Colon (tissue), 2 donors: ENCODE results near the gene TERF2IP.

Experiments used
- FAIRE-seq: peaks from 2 replicates; lab custom pipeline; 2012; peaks lifted over from hg19 to GRCh38; lab: Jason Lieb, UNC
- donor health status: control.
- donor health status: control.

The TERF2IP gene

DNA sequence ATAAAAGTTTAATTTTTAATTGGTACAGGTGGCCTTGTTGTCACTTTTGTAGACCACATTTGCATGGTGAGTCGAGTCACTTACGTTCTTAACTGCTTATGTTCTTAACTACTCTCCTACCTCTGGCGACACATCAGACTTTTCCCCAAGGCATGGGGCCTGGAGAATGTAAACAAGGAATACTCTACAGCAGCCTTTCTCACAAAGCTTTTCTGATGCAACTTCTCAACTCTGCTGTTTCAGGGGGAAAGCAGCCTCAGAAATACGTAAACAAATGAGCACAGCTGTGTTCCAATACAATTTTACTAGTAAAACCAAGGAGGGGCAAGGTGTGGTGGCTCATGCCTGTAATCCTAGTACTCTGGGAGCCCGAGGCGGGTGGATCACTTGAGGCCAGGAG, 7.0 kb upstream of the TERF2IP start:
- no peak for FAIRE-seq

DNA sequence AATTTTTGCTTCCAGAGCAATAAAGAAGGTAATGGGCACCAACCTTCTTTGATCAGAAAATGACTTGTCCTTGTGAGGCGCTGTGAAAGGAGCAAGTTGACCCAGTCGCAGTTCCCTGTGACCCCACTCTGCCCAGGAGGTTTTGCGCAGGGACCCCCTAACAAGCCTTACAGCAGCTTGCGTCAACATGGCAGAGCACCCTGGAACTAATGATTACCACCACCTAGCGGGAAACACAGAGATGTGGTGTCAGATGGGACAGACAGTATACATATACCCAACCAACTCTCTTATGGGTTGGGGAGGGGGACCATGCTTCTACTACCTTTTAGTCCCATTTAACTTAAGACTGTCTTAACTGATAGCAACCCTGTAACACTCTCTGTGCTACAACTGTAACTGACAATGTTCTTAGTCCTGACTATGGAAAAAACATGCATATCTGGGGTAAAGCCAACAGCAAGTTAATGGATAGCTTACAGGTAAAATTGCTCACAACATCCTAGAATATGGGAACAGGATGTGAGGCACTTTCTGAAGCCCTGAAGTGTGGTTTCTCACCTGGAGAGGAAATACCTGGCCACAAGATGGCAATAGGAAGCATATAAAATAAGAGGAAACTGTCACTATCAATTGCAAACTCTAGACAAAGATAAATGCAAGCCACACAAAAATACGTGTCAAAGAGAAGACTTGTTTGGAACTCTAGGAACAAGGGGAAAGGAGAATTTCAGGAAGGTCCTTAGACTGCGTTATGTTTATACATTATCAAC, 3.1 kb upstream of the TERF2IP start:
- no peak for FAIRE-seq

DNA sequence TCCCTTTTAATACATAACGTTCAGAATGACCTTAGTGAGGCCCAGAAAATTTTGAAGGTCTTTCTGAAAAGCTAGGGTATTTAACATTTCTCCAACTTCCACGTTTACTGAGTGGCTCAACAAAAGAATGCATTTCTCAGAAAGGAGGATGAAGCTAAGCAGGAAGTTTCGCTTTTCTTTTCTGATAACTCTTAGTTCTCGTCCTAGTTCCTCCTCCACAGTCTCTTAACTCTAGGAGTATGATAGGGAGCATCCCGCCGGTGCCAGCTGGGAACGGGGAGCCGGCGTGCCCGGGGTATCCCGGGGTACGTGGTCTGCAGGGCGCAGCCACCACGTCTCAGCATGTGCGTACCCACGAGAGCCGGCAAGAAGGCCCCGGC, 471 bp upstream of the TERF2IP start:
- FAIRE-seq: no peak

DNA sequence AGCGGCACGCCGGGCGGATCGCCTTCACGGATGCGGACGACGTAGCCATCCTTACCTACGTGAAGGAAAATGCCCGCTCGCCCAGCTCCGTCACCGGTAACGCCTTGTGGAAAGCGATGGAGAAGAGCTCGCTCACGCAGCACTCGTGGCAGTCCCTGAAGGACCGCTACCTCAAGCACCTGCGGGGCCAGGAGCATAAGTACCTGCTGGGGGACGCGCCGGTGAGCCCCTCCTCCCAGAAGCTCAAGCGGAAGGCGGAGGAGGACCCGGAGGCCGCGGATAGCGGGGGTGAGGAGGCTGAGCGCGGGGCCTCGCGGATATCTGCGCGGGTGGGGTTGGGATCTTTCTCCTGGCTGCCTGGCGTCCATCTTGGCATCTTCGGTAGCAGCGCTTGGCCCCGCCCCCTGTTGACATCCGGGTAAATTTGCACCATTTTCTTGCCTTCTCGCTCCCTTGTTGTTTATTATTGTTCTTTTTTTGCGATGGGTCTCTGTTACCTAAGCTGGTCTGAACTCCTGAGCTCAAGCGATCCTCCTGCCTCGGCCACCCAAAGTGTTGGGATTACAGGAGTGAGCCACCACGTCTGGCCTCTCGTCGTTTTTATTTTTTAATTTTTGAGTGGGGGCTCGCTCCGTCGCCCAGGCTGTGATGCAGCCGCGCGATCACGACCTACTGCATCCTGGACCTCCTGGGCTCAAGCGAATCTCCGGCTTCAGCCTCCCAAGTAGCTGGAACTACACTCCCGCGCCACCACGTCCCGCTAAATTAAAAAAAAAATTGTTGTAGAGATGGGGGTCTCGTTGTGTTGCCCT, 898 bp downstream of the TERF2IP start:
- FAIRE-seq: no peak

DNA sequence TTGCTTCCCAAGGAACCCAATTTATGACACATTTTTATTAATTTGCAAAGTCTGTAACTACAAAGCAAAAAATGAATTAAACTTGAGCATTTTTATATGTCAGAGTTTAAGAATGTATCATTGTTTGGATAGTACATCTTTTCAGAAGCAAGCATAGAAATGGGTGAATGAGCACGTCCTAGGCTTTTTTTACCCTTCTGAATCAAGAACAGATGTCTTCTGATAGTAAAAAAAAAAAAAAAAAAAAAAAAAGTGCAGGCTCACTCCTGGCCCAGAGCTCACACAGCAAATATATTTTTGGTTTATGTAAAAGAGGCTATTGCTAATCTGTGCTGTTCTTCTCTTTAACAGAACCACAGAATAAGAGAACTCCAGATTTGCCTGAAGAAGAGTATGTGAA, 6.3 kb downstream of the TERF2IP start:
- FAIRE-seq: no peak

DNA sequence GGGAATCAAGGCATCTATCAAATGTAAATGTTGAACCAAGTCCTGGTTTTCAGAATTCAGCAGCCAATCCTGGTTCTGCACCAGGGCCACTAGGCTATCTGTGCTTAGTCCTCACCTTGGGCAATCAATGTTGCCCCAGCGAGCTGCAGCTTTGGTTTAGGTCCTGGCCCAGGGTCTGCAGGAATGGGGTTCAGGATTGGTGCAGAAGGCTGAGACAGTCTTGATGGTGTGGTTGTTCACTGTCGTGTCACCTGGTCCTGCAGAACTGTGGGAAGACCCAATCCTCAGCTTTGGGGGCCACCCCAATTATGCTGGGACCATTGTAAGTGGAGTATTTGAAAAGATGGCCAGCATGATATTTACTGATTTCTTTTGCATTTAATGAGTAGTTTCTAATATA, 10.6 kb downstream of the TERF2IP start:
- no peak for FAIRE-seq

DNA sequence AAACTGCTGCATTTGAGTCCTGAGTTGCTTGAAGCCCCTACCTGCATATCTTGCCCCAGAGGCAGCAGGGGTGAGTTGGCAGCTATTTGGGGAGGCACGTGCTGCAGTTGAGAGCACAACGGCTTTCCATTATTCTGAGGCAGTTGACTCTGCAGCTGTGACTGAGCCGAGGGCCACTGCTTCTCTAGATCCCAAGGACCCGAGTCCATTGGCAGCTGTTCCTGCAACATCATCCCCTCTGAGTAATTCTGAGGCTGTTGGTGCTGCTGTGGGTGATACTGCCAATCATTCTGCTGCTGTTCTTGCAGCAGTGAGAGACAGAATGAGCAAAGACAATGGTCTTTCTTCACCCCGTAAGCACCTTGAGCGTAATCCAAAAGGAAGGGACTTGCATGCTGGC, 12.7 kb downstream of the TERF2IP start:
- FAIRE-seq: no peak

DNA sequence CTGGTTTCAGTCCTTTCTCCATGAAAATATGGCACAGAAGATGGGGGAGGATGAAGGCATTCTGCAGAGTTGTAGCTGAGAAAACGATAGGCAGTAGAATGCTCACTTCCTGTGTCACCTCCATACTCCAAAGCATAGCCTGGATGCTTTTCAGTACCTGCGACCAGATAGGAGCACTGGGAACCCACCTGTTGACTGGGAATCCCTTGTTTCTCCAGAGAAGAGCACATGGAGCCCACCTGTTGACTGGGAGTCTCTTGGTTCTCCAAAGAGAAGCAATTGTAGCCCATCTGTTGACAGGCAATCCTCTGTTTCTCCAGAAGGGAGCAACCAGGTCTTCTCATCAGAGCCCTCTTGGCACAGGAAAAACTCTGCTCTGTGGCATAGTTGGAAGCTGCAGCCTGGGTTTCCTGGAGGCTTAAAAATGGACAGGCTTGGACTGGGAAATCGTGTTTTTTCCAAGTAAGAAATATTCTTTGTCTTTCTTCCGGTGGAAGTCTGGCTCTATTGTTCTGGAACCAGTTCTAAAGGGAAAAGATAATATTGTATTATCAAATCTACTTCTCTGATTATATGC, 13.2 kb downstream of the TERF2IP start:
- FAIRE-seq: no peak

DNA sequence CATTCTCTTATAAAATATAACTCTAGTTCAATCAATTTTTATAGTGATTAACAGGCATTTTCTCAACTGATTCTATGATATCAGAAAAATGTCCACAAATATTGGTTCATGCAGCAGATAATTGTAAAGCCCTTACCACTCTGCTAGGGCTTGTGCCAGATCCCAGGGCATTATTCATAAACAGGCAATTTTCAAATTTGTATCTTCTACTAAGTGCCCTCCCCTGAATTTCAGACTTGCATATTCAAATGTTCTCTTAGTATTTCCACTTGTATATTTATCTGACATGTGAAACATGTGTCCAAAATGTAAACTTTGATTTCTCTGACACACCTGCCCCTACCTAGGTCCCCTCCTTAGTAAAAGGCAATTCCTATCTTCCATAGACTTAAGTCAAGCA, 19.9 kb downstream of the TERF2IP start:
- FAIRE-seq: no peak

DNA sequence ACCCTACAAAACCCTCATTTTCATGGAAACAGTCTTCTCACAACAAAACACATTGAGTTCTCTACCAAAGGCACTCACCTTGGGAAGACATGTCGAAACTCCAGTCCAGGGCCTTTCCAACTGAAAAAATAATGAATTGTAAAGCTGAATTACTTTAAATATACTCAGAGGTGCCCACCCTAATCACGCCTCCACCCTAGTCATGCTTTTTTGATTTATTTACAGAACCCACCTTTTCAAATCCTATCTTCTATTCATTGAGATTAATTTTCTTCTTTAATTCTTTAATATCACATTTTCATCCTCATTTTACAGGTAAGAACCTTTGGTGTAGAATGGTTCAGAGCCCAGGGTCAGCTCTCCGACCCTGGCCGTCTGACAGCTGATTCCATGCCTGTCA, 29.3 kb downstream of the TERF2IP start, which contains the start of gene CPHXL2:
Gene CPHXL2 (minus strand): TSS at position 101 of the 400 bp plus-strand sequence. CDS start 10 bp downstream, at position 91.
- no peak for FAIRE-seq

DNA sequence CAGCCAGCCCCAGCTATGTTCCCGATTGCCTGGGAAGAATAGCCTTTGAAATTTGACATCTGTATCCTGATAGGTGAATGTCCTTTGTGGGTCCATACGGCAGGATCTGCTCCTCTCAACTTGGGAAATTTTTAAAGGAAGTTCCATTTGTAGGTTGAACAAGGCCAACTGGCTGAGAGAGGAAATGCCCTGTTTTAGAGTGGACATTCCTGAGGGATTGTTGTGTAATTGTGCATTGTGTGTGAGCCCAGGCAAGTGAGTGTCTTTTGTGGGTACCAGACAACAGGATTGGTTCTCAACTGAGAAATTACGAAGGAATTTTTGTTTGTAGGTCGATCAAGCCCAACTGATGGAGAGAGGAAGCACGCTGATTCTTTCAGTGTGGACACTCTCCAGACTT, 31.8 kb downstream of the TERF2IP start:
- FAIRE-seq: no peak

DNA sequence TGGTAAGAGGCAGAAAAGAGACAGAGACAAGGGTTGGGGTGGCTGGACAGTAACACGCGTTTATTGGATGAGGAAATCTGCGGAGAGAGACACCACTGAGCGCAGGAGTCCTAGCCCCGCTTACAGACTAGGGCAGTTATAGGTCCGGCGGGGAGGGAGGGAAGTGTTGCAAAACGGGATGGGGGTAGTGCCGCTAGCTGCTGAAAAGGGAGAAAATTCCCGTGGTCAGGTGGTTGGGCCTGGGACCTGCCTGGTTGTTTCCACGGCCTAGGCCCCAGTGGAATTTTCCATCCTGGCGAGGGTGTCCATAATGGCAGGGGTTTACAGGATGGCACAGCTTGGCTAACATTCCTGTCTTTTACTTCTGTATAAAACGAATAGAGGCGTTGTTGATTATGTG, 34.7 kb downstream of the TERF2IP start:
- FAIRE-seq: no peak

DNA sequence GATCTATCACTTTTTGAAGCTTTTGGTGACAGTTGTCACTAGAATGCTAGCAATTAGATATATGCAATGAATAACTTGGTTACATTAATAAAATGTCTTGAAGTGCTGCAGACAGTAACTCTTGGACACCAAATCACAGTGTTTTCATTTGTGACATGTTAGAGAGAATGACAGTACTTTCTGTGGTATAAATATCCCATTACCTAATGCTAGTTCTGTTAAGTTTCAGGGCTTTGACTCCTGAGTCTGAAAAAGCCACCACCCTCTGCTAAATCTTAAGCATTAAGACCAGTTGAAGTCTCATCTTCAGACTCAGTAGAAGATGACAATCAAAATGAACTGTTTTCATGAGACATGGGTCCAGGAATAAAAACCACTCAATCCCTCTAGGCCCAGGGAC, 39.8 kb downstream of the TERF2IP start:
- FAIRE-seq: no peak

DNA sequence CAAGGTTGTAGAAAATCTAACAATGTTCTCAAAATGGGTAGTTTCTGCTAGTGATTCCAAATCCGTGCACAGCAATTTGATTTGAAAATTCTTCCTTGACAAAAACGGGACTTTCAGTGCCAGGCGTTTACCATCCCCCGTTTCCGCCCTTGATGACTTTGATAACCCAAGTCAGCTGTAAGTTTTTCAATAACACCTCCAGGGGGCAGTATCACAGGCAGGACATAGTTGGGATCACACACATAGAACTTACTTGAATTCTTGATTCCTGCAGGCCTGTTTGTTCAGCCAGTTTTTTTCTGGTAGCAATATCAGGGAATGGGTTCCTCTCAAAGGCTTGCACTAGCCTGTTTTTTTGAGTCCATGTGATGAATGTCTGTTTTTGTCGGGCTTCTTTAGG, 48.1 kb downstream of the TERF2IP start:
- FAIRE-seq: no peak

DNA sequence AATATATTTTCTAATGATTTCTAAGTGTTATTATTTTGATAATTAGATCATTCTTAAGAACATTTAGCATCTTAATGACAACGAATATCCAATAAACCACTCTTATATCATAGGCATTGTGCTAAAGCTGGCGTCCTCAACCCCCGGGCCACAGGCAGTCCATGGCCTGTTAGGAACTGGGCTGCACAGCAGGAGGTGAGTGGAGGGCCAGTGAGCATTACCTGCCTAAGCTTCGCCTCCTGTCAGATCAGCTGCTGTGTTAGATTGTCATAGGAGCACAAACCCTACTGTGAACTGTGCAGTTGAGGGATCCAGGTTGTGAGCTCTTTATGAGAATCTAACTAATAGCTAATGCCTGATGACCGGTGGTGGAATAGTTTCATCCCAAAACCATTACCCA, 50.0 kb downstream of the TERF2IP start:
- FAIRE-seq: no peak

DNA sequence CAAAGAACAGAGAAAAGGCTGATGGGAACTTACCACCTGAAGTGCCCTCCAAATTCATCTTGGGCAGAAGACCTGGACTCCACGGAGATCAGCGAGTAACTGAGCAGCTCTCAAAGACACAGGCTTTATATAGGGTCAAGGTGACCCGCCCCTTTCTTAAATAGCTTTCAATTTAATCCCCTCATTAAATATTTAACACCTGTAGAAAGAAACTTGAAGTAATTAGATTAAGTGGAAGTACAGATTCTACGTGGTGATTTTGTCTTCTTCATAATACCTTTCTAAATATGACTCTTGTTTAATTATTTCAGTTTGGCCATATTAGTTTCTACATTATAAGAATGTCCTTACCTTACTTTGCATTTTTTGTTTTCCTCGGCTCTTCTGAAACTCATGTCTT, 53.8 kb downstream of the TERF2IP start, which contains the start of gene DUXB:
Gene DUXB (minus strand): TSS at position 101 of the 400 bp plus-strand sequence. CDS start 43 bp downstream, at position 58.
- no peak for FAIRE-seq

DNA sequence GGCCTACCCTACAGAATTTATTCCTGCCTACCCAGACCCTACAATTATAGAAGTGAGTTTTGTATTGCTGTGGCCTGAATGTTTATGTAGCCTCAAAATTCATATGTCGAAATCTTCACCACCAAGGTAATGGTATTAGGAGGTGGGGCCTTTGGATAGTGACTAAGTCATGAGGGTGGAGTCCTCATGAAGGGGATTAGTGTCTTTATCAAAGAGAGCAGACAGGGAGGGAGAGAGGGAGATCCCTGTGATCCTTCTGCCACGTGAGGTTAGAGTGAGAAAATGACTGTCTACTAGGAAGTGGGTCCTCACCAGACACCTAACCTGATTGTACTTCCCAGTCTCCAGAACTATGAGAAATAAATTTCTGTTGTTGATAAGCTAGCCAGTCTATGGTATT, 54.7 kb downstream of the TERF2IP start:
- FAIRE-seq: no peak

DNA sequence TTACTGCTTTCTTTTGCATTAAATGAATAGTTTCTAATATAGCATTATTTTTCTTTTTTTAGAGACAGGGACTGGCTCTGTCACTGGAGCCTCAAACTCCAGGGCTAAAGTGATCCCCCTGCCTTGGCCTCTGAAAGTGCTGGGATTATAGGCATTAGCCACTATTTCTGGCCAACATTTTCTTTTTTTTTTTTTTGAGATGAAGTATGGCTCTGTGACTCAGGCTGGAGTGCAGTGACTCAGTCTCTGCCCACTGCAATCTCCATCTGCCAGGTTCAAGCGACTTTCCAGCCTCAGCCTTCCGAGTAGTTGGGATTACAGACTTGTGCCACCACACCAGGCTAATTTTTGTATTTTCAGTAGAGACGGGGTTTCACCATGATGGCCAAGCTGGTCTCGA, 55.7 kb downstream of the TERF2IP start:
- no peak for FAIRE-seq
